B cell (primary cell): ENCODE measurements around the gene SH2D3C. TPM values are rescaled to one million over a fixed set of nuclear protein-coding genes. Genes with fewer than 3 reads are reported as not detected.

ENCODE experiments used
- ATAC-seq: fragments of 200-7000 bp; cut with Tn5 transposase; one replicate; pipeline ENCODE4 v1.10.0; 2021; ENCODE audit warnings: low read depth, mild to moderate bottlenecking, moderate number of reproducible peaks, moderate library complexity
- CTCF ChIA-PET: fragments of 350-600 bp; sonication (Branson Sonifier 250); formaldehyde crosslinking; loops from one replicate; lab custom pipeline; 2021; ENCODE audit warnings: antibody characterized with exemption, inconsistent platforms; lab: Charles Lee
- POLR2A ChIA-PET: fragments of 350-600 bp; sonication (Branson Sonifier 250); formaldehyde crosslinking; loops from one replicate; lab custom pipeline; 2021; ENCODE audit warnings: antibody characterized with exemption; lab: Charles Lee
- DNase-seq: peaks from one replicate; pipeline ENCODE4 v3.0.0; 2013
- H2AFZ ChIP-seq: 2 replicates; pipeline ENCODE4 v1.6.1; 2012; ENCODE audit warnings: mild to moderate bottlenecking, low read depth, low read length; ENCODE audit not compliant: insufficient read depth, poor library complexity, severe bottlenecking
- H3K27ac ChIP-seq, 2 donors: 1 replicate in 1 of 2; 2 replicates in 1 of 2; pipeline ENCODE4 v1.5.1; 2012 to 2013; ENCODE audit warnings: low read length in 2 of 2, mild to moderate bottlenecking in 2 of 2, moderate library complexity in 1 of 2
- H3K27me3 ChIP-seq, 4 experiments: fragments of 200-600 bp in 1 of 4; sonication (generic) in 1 of 4; replicated peaks in 1 of 4; 1 replicate in 2 of 4; 2 replicates in 2 of 4; pipeline versions ENCODE4 v1.6.1 to v1.7.0; 2013 to 2016; ENCODE audit warnings: low read length in 3 of 4, mild to moderate bottlenecking in 2 of 4, mixed read lengths in 1 of 4, moderate library complexity in 1 of 4; ENCODE audit not compliant: insufficient read depth in 4 of 4, control insufficient read depth in 3 of 4; ENCODE audit errors: control extremely low read depth in 1 of 4
- H3K36me3 ChIP-seq, 2 experiments: replicated peaks in 1 of 2; 1 replicate in 1 of 2; 2 replicates in 1 of 2; pipeline versions ENCODE4 v1.6.1 to v1.7.1; 2013; ENCODE audit warnings: low read length in 1 of 2; ENCODE audit not compliant: insufficient read depth in 2 of 2, control insufficient read depth in 1 of 2; ENCODE audit errors: control extremely low read depth in 1 of 2, extremely low read depth in 1 of 2
- H3K4me1 ChIP-seq, 2 donors: fragments of 200-600 bp in 1 of 2; sonication (generic) in 1 of 2; 1 replicate in 1 of 2; 2 replicates in 1 of 2; pipeline versions ENCODE4 v1.5.1 to v1.6.1; 2013 to 2017; ENCODE audit warnings: low read length in 2 of 2; ENCODE audit not compliant: control insufficient read depth in 2 of 2, insufficient read depth in 2 of 2
- H3K4me2 ChIP-seq: replicated peaks from 2 replicates; pipeline ENCODE3; 2012; ENCODE audit warnings: mild to moderate bottlenecking, low read depth, low read length; ENCODE audit not compliant: poor library complexity, severe bottlenecking
- H3K4me3 ChIP-seq, 5 experiments: fragments of 200-600 bp in 1 of 5; sonication (generic) in 1 of 5; 1 replicate in 3 of 5; 2 replicates in 2 of 5; pipeline versions ENCODE4 v1.5.1 to v1.7.0; 2011 to 2016; ENCODE audit warnings: low read length in 4 of 5, mild to moderate bottlenecking in 4 of 5, low read depth in 2 of 5, control low read depth in 1 of 5, moderate library complexity in 1 of 5; ENCODE audit not compliant: insufficient read depth in 1 of 5; ENCODE audit errors: control extremely low read depth in 1 of 5, extremely low read depth in 1 of 5
- H3K79me2 ChIP-seq: fragments of 200-600 bp; sonication (generic); one replicate; pipeline ENCODE4 v1.6.0; 2016; ENCODE audit warnings: low read length; ENCODE audit not compliant: control insufficient read depth, insufficient read depth
- H3K9ac ChIP-seq: fragments of 200-600 bp; sonication (generic); 2 replicates; pipeline ENCODE4 v1.6.1; 2017; ENCODE audit warnings: mild to moderate bottlenecking, low read length, moderate library complexity
- H3K9me3 ChIP-seq, 3 donors: one replicate each; pipeline versions ENCODE4 v1.6.1 to v1.7.1; 2013; ENCODE audit warnings: low read length in 2 of 3; ENCODE audit not compliant: control insufficient read depth in 2 of 3, insufficient read depth in 1 of 3; ENCODE audit errors: control extremely low read depth in 1 of 3
- H4K20me1 ChIP-seq: 2 replicates; pipeline ENCODE4 v1.6.0; 2012; ENCODE audit warnings: mild to moderate bottlenecking, low read length; ENCODE audit not compliant: insufficient read depth, control insufficient read depth, poor library complexity, severe bottlenecking
- H3K27ac Mint-ChIP-seq: one replicate; pipeline ENCODE4 v1.8.0; 2021; ENCODE audit warnings: mixed read lengths
- H3K27me3 Mint-ChIP-seq: one replicate; pipeline ENCODE4 v1.8.0; 2021; ENCODE audit warnings: mixed read lengths
- H3K4me1 Mint-ChIP-seq: one replicate; pipeline ENCODE4 v1.8.0; 2021; ENCODE audit warnings: mixed read lengths
- H3K4me3 Mint-ChIP-seq: one replicate; pipeline ENCODE4 v1.8.0; 2021; ENCODE audit warnings: mixed read lengths
- H3K9me3 Mint-ChIP-seq: one replicate; pipeline ENCODE4 v1.8.0; 2022; ENCODE audit warnings: mixed read lengths; ENCODE audit not compliant: insufficient read depth
- CTCF ChIP-seq: fragments of 200-600 bp; IDR thresholded peaks from one replicate; pipeline ENCODE4 v1.8.0; 2022; ENCODE audit warnings: antibody characterized with exemption, mild to moderate bottlenecking
- EZH2 ChIP-seq: IDR thresholded peaks from 2 replicates; pipeline ENCODE4 v1.6.1; 2012; ENCODE audit warnings: borderline replicate concordance, low read depth, mild to moderate bottlenecking, moderate library complexity, low read length; ENCODE audit not compliant: insufficient read depth, poor library complexity, severe bottlenecking
- WGBS: methylation state at CpG from one replicate; pipeline ENCODE4 v1.1.5; 2013; ENCODE audit warnings: missing lambda C conversion rate; ENCODE audit not compliant: insufficient coverage; 5-methylcytosine and 5-hydroxymethylcytosine counted together
- intact Hi-C: fragments of 100-400 bp; cut with micrococcal nuclease; formaldehyde crosslinking; loops from one replicate; pipeline ENCODE4 v1.10.0; 2022
- polyA plus RNA-seq: library from polyadenylated mRNA; depleted of rRNA; stranded (reverse); fragments of >200 nt; gene quantifications from 2 replicates; pipeline ENCODE4 v1.2.3, GENCODE V29; 2012
- total RNA-seq, 2 donors: library from RNA; stranded (reverse); fragments of 120-200 nt in 1 of 2; gene quantifications; 1 replicate in 1 of 2; 2 replicates in 1 of 2; pipeline versions ENCODE4 v1.2.3 to v1.2.4, GENCODE V29; 2013 to 2022

SH2D3C gene
- total and polyA plus RNA-seq, 2 donors (not counting 1 experiment from before 2014, with no cell fraction given), result 66.3 to 85.5 TPM

- no peak for DNase-seq
- Histone ChIP-seq H3K4me3 (peak overlapping the region in 1 of 5 experiments; percentile 87), H2AFZ (peak overlapping the region; percentile 88), H3K4me1 (peaks cover 9 to 11% of the 10 kb centered on the region in 2 donors), H3K27ac (peak overlapping the region; percentile 35 to 81), H3K79me2 (peaks cover 3% of the 10 kb centered on the region), H3K4me2 (peak overlapping the region; percentile 96), H3K27me3 (no peaks in the 10 kb centered on the region), H3K9me3 (no peaks in the 10 kb centered on the region), H3K36me3 (no peaks in the 10 kb centered on the region), H4K20me1 (no peaks in the 10 kb centered on the region), H3K9ac (peak overlapping the region; percentile 77)
- H3K4me1 Mint-ChIP-seq, result peaks cover 22% of the 10 kb centered on the region
- ChIA-PET POLR2A (interaction anchor here (1.6 kb wide), 1 partner anchor 19 kb away, joined by 8 read pairs; the partner anchor contains the start of gene TOR2A), CTCF (interaction anchor here (1.2 to 2.9 kb wide), 3 partner anchors 18 to 205 kb away, joined by 3 to 26 read pairs (median 11); partner anchors contain the start of gene TOR2A)
- no peaks in the 10 kb centered on the region for H3K9me3 Mint-ChIP-seq
- H3K4me3 Mint-ChIP-seq, result peak overlapping the region; percentile 97
- no peak for TF ChIP-seq EZH2
- H3K27ac Mint-ChIP-seq, result peak overlapping the region; percentile 90
- H3K27me3 Mint-ChIP-seq, result no peaks in the 10 kb centered on the region
- ATAC-seq, result no peak
- intact Hi-C loops, result loop anchor here (2.0 to 5.0 kb wide), 6 partner anchors 104 to 1166 kb away; partner anchors contain the start of genes KYAT1, LRRC8A, LRSAM1 and RPL12
- 83% methylated on average over 6 of the region's 9 CpGs for WGBS
Measured at GRCh38 chr9:127716412-127716811, 62.1 kb downstream of the SH2D3C start.

GRCh38 chr9:127715470-127716337 is 62.8 kb downstream of the SH2D3C start, which contains the start of the genes PTRH1 and TTC16:
TSS of gene PTRH1 (minus strand) at chr9:127715663. CDS start at chr9:127715639, 24 bp downstream.
TSS of gene TTC16 (plus strand) at chr9:127716079. CDS start at chr9:127716146, 67 bp downstream.
- H3K9me3 ChIP-seq, result no peaks in the 10 kb centered on the region
- H3K4me3 Mint-ChIP-seq, result peak within 1 kb of the TSS; percentile 97
- peak within 1 kb of the TSS; percentile 77 for H3K9ac ChIP-seq
- peak within 1 kb of the TSS; percentile 90 for H3K27ac Mint-ChIP-seq
- no peaks in the 10 kb centered on the region for H3K36me3 ChIP-seq
- intact Hi-C loops, result loop anchor here (1.0 to 5.0 kb wide), 10 partner anchors 16 to 1167 kb away; partner anchors contain the start of genes FPGS, KYAT1, LRRC8A and LRSAM1
- CTCF ChIA-PET, result interaction anchor here (0.7 to 2.9 kb wide), 6 partner anchors 19 to 206 kb away, joined by 3 to 26 read pairs (median 4); partner anchors contain the start of gene TOR2A
- H3K4me1 ChIP-seq, result peaks cover 9 to 16% of the 10 kb centered on the region in 2 donors
- H3K9me3 Mint-ChIP-seq, result no peaks in the 10 kb centered on the region
- H3K27ac ChIP-seq, result peak within 1 kb of the TSS; percentile 35 to 81
- WGBS, result 9% methylated on average over 63 of the region's 65 CpGs
- no peaks in the 10 kb centered on the region for H3K27me3 ChIP-seq
- H3K79me2 ChIP-seq, result peaks cover 3% of the 10 kb centered on the region
- peak within 1 kb of the TSS; percentile 16 to 90 (median 66) for H3K4me3 ChIP-seq
- ATAC-seq, result peak; percentile 95
- H3K4me1 Mint-ChIP-seq, result peaks cover 26% of the 10 kb centered on the region
- H2AFZ ChIP-seq, result peak within 1 kb of the TSS; percentile 88
- H3K4me2 ChIP-seq, result peak within 1 kb of the TSS; percentile 96
- no peaks in the 10 kb centered on the region for H4K20me1 ChIP-seq
- TF ChIP-seq CTCF (no peak), EZH2 (no peak)
- POLR2A ChIA-PET, result interaction anchor here (0.6 to 1.6 kb wide), 3 partner anchors 13 to 1467 kb away, joined by 3 to 8 read pairs (median 4); partner anchors contain the start of gene TOR2A
- H3K27me3 Mint-ChIP-seq, result no peaks in the 10 kb centered on the region
- peak; percentile 98 for DNase-seq
